C4-2B (cell line): ENCODE results near the gene PI4K2A.
A peak's percentile ranks its signal among the peaks of the same experiment; 100 is the strongest.
"Not testable (repeated sequence)": the region's sequence is repeated elsewhere in the genome, so short reads cannot be mapped to it uniquely, and the experiment has no call there.

ENCODE experiments used
- H3K27ac ChIP-seq: fragments of 450-650 bp; 2 replicates; pipeline ENCODE4 v1.5.1; 2017
- ZFX ChIP-seq: fragments of 450-650 bp; IDR thresholded peaks from 2 replicates; pipeline ENCODE4 v1.6.1; 2017
- TF ChIP-seq, protein P1 (sequence below): fragments of 450-650 bp; conservative IDR thresholded peaks from 2 replicates; pipeline ENCODE4 v1.5.1; 2017; ENCODE audit warnings: mild to moderate bottlenecking

Gene PI4K2A

DNA sequence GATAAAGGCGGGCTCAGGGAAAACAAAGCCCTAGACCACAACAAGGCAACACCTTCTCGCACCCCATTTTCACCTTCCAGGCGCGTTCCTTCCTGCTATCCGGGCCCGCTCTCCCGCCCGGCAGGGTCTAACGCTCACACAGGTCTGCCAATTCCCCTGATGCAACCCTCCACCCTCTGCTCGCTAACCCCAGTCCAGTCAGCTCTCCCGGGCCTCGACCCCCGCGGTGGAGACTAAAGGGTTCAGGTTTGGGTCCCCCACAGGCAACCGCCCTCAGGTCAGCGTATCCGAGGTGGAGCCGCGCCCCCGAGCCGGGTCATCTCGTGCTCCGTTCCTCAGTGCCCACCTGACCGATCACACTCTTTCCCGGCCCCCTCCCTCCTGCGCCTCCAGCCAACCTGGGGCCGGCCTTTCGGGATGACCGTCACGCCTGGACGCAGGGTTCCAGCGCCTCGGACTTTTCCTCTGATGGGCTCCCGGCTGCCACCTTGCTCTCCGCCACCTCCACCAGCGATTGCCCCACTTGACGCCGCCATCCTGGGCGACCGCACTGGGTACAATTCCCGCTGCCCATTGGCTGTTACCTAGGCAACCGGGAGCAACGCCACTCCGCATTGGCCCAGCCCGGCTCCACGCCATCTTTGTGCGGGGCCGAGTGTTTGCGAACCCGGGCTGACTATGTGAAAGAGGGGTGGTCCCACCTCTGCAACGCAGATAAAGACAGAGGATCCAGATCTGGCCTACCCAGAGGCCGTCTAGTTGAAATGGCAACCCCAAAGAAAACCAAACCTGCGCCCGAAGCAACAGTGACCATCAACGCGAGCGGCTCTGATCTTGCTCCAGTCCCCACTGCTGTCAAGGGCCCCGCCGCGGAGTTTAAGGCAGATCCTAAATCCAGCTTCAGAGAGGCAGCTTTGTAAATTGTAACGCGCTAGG lies 7.3 kb upstream of the PI4K2A start, which contains the start of gene MORN4:
TSS of gene MORN4 (minus strand) at position 552 of the 936 bp plus-strand sequence. CDS start 13,847 bp downstream, outside the sequence.
- peak within 1 kb of the TSS; percentile 76 for H3K27ac ChIP-seq
- peak; percentile 50 for TF ChIP-seq ZFX
- TF ChIP-seq, protein P1, sequence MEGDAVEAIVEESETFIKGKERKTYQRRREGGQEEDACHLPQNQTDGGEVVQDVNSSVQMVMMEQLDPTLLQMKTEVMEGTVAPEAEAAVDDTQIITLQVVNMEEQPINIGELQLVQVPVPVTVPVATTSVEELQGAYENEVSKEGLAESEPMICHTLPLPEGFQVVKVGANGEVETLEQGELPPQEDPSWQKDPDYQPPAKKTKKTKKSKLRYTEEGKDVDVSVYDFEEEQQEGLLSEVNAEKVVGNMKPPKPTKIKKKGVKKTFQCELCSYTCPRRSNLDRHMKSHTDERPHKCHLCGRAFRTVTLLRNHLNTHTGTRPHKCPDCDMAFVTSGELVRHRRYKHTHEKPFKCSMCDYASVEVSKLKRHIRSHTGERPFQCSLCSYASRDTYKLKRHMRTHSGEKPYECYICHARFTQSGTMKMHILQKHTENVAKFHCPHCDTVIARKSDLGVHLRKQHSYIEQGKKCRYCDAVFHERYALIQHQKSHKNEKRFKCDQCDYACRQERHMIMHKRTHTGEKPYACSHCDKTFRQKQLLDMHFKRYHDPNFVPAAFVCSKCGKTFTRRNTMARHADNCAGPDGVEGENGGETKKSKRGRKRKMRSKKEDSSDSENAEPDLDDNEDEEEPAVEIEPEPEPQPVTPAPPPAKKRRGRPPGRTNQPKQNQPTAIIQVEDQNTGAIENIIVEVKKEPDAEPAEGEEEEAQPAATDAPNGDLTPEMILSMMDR: no peak

DNA sequence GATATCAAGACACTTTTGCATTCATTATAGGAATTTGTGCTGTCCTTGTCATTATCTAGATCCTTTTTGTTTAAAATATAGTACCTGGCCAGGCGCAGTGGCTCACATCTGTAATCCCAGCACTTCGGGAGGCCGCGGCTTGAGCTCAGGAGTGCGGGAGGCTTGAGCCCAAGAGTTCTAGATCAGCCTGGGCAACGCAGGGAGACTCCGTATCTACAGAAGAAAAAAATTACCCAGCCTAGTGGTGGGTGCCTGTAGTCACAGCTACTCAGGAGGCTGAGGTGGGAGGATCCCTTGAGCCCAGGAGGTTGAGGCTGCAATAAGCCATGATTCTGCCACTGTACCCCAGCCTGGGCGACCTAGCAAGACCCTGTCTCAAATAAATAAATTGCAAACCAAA lies 6.5 kb upstream of the PI4K2A start:
- H3K27ac ChIP-seq: peak overlapping the region; percentile 76

DNA sequence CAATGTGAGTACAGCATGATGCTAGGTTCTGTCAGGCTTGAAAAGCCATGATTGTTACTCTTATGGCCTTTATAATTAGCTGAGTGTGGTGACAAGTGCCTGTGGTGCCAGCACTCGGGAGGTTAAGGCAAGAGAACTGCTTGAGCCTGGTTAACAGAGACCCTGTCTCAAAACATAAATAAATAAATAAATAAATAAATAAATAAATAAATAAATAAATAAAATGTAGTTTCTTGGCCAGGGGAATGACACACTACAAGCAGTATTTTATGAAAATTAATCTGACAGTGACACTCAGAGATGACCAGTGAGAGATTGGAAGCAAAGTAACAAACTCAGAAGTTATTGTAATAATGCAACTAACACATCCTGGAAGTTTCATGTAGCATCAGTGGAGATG lies 4.9 kb upstream of the PI4K2A start:
- no peak for TF ChIP-seq ZFX
- TF ChIP-seq, protein P1: no peak
- H3K27ac ChIP-seq: no peak overlapping the region

More for the DNA sequence above, 6.5 kb upstream of the PI4K2A start:
- no peak for TF ChIP-seq ZFX
- TF ChIP-seq, protein P1: no peak; the same call in 1 of the 2 replicates

DNA sequence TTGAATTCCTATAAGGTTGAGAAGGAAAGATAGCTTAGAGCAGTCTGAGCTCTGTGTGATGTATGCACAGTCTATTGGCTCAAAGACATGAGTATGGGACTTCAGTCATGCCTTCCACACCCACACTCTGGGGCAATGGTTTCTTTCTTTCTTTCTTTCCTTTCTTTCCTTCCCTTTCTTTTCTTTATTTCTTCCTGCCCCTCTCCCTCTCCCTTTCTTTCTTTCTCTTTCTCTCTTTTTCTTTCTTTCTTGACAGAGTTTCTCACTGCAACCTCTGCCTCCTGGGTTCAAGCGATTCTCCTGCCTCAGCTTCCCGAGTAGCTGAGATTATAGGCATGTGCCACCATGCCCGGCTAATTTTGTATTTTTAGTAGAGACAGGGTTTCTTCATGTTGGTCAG lies 1.4 kb upstream of the PI4K2A start:
- H3K27ac ChIP-seq: not testable (repeated sequence)

DNA sequence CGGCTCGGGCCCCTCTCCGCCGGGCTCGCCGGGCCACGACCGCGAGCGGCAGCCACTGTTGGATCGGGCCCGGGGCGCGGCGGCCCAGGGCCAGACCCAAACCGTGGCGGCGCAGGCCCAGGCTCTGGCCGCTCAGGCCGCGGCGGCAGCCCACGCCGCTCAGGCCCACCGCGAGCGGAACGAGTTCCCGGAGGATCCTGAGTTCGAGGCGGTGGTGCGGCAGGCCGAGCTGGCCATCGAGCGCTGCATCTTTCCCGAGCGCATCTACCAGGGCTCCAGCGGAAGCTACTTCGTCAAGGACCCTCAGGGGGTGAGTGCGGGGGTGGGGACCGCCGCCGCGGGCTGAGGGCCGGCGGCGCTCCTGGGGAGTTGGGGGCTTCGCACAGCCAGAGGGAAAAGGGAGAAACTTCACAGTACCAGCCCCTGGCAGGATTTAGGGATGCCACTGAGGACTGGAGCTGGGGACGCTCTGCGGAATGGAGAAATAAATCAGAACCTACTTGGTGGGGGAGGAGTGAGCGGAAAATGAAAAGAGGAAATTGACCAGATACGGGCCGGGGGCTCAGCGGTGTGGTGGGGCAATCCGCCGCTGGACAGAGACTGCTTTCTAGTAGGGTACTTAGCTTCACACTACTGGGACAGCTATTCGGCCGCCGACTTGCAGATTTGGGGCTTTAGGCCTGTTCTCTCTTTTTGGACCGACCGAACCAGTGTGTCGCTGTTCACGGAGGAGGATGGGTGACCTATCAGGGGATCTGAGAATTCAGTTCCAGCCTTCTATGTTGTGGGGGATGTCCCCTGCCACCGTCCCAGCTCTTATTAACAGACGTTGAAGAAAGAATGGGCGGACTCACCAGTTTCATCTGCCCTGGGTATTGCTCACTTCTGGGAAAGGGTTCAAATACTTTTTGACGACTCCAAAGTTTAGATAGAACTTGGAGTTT lies 669 bp downstream of the PI4K2A start:
- peak overlapping the region; percentile 70 for H3K27ac ChIP-seq
- TF ChIP-seq, protein P1: no peak
- peak; percentile 93 for TF ChIP-seq ZFX

DNA sequence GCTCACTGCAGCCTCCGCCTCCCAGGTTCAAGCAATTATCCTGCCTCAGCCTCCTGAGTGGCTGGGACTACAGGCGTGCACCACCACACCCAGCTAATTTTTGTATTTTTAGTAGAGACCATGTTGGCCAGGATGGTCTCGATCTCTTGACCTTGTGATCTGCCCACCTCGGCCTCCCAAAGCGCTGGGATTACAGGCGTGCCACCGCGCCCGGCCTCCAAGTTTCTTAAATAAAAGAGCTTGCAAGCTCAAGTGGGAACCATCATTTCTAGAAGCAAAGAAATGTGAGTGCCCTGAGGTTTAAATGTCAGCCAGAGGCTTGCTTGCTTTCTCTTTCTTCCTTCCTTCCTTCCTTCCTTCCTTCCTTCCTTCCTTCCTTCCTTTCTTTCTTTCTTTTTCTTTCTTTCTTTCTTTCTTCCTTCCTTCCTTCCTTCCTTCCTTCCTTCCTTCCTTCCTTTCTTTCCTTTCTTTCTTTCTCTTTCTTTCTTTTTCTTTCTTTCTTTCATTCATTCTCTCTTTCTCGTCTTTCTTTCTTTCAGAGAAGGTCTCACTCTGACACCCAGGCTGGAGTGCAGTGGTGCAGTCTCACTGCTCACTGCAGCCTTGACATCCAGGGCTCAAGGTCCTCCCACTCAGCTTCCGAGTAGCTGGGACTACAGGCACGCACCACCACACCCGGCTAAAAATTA lies 2.1 kb downstream of the PI4K2A start:
- not testable (repeated sequence) for H3K27ac ChIP-seq

DNA sequence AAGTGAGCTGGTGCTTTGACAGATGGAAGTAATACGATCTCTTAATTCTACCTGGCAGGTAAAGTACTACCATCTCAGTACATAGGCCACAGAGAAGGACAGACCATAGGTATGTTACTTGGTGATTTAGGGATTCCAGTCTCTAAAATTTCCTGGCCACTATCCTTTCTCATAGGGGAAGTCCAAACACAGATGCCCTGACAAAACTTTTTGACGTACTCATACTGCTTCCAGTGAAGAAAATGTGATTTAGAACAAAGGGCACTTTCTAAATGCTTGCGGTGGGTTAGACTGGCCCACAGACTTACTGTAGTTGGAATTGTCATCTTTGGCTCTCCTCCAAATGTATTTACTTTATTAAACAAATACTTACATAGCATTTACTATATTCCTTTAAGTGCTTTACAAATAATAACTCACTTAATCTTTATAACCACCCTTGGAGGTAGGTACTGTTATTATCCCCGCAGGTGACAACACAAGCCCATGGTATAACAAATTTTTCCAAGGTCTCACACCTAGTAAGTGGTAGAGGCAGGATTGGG lies 3.0 kb downstream of the PI4K2A start:
- H3K27ac ChIP-seq: no peak overlapping the region
- TF ChIP-seq, protein P1: no peak
- no peak for TF ChIP-seq ZFX
